ENCODE data around the gene TNKS1BP1. TPM values are rescaled to one million over a fixed set of nuclear protein-coding genes. Genes with fewer than 3 reads are reported as not detected.

Gene TNKS1BP1
- total and polyA plus RNA-seq, 9 of the 15 experiments (the other 6 are each of a cell fraction or from before 2014, with no cell fraction given): 1.1 to 47.2 (median 10.9) TPM

DNA sequence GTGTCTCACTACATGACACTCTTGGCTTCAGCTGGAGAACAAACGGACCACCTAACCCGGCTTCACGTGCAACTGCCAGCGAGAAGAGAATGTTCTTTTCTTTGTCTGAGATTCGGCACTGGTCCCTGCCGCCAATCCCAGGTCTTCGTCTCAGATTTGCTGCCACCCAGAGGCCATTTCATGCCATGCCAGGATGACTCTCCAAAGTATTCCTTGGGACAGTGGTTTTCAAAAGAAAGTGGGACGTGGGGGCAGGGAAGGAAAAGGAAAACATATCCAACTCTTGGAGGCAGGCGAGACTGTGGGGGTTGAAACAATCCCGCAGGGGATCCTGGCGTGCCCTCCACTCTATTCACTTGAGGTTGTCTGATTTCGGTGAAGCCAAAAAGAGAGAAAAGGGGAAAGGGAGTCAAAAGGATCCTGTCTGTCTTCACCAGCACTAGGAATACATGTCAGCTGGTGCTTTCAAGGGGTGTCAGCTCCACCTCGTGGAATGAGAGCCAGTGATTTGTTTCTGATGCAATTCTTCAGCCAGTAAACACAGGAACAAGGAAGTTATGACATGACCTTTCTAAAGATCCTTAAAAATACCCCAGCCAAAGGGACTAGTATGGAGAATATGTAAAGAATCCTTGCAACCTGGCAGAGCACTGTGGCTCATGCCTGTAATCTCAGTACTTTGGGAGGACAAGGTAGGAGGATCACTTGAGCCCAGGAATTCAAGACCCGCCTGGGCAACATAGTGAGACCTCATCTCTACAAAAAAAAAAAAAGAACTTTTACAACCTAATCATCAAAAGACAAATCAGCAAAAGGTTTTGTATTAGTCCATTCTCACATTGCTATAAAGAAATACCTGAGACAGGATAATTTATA, 46.7 kb downstream of the TNKS1BP1 start (continued):
- TF ChIP-seq POLR2B (IDR thresholded peaks at IDR 0.05; ENCODE audit: low read depth, partially characterized antibody) (no peak), POLR2H (tag; IDR thresholded peaks at IDR 0.05; ENCODE audit: low read depth) (no peak), EWSR1 (IDR thresholded peaks at IDR 0.05; ENCODE audit: borderline replicate concordance, low read depth, partially characterized antibody) (no peak), ZNF184 (CRISPR knock-in tag; IDR thresholded peaks at IDR 0.05) (no peak), ELF4 (CRISPR knock-in tag; IDR thresholded peaks at IDR 0.05) (no peak), NFE2 (IDR thresholded peaks at IDR 0.05; ENCODE audit: low read depth) (peak; percentile 58), KAT7 (CRISPR knock-in tag; IDR thresholded peaks at IDR 0.05; ENCODE audit: borderline replicate concordance) (no peak), NCOA6 (IDR thresholded peaks at IDR 0.05) (no peak), RAD21 (CRISPR knock-in tag; conservative IDR thresholded peaks at IDR 0.05 in 1 of 2, IDR thresholded peaks at IDR 0.05 in 1 of 2) (peak; percentile 55 to 63), ZKSCAN3 (CRISPR knock-in tag; IDR thresholded peaks at IDR 0.05) (no peak), SMC3 (conservative IDR thresholded peaks at IDR 0.05; ENCODE audit: insufficient read depth, low read depth, low read length) (peak; percentile 50), ERF (CRISPR knock-in tag; IDR thresholded peaks at IDR 0.05) (no peak), KDM2B (CRISPR knock-in tag; IDR thresholded peaks at IDR 0.05) (no peak)
- TF ChIP-seq, protein P1, sequence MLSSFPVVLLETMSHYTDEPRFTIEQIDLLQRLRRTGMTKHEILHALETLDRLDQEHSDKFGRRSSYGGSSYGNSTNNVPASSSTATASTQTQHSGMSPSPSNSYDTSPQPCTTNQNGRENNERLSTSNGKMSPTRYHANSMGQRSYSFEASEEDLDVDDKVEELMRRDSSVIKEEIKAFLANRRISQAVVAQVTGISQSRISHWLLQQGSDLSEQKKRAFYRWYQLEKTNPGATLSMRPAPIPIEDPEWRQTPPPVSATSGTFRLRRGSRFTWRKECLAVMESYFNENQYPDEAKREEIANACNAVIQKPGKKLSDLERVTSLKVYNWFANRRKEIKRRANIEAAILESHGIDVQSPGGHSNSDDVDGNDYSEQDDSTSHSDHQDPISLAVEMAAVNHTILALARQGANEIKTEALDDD (IDR thresholded peaks at IDR 0.05): no peak
- TF ChIP-seq, protein P2, sequence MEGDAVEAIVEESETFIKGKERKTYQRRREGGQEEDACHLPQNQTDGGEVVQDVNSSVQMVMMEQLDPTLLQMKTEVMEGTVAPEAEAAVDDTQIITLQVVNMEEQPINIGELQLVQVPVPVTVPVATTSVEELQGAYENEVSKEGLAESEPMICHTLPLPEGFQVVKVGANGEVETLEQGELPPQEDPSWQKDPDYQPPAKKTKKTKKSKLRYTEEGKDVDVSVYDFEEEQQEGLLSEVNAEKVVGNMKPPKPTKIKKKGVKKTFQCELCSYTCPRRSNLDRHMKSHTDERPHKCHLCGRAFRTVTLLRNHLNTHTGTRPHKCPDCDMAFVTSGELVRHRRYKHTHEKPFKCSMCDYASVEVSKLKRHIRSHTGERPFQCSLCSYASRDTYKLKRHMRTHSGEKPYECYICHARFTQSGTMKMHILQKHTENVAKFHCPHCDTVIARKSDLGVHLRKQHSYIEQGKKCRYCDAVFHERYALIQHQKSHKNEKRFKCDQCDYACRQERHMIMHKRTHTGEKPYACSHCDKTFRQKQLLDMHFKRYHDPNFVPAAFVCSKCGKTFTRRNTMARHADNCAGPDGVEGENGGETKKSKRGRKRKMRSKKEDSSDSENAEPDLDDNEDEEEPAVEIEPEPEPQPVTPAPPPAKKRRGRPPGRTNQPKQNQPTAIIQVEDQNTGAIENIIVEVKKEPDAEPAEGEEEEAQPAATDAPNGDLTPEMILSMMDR (IDR thresholded peaks at IDR 0.05 in 2 of 3, conservative IDR thresholded peaks at IDR 0.05 in 1 of 3; ENCODE audit: insufficient read depth in 2 of 3, low read depth in 1 of 3, low read length in 3 of 3): peak; percentile 75 to 94 (median 80)
- TF ChIP-seq, protein P3, sequence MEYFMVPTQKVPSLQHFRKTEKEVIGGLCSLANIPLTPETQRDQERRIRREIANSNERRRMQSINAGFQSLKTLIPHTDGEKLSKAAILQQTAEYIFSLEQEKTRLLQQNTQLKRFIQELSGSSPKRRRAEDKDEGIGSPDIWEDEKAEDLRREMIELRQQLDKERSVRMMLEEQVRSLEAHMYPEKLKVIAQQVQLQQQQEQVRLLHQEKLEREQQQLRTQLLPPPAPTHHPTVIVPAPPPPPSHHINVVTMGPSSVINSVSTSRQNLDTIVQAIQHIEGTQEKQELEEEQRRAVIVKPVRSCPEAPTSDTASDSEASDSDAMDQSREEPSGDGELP (CRISPR knock-in tag; IDR thresholded peaks at IDR 0.05; ENCODE audit: borderline replicate concordance): no peak

Data from K562 (cell line).